ENCODE data around the gene NR2F1-AS1.

Gene NR2F1-AS1

GRCh38 chr5:93587597-93588351, 6.8 kb upstream of the NR2F1-AS1 start:
- Histone ChIP-seq H3K27ac (ENCODE audit: low read depth, low read length, severe bottlenecking) (peak overlapping the region; percentile 47), H3K36me3 (ENCODE audit: control insufficient read depth, insufficient read depth, low read length) (no peaks in the 10 kb centered on the region), H3K4me3 (ENCODE audit: extremely low read depth, insufficient read depth, low read length, poor library complexity, severe bottlenecking) (peak overlapping the region; percentile 11), H3K9me3 (ENCODE audit: control insufficient read depth, low read length) (no peaks in the 10 kb centered on the region), H3K4me1 (ENCODE audit: control insufficient read depth, insufficient read depth, low read length, poor library complexity, severe bottlenecking) (peaks cover 8% of the 10 kb centered on the region)
- 4 to 7% methylated on average over 47 to 58 of the region's 59 CpGs for WGBS, 2 experiments (ENCODE audit: insufficient coverage in 2 of 2)

GRCh38 chr5:93586736-93587596, 5.9 kb upstream of the NR2F1-AS1 start:
- no peaks in the 10 kb centered on the region for H3K36me3 ChIP-seq (ENCODE audit: control insufficient read depth, insufficient read depth, low read length)
- peaks cover 15% of the 10 kb centered on the region for H3K4me1 ChIP-seq (ENCODE audit: control insufficient read depth, insufficient read depth, low read length, poor library complexity, severe bottlenecking)
- H3K27ac ChIP-seq (ENCODE audit: low read depth, low read length, severe bottlenecking), result peak overlapping the region; percentile 47
- 19 to 28% methylated on average over 2 to 3 of the region's 11 CpGs for WGBS, 2 experiments (ENCODE audit: insufficient coverage in 2 of 2)
- no peaks in the 10 kb centered on the region for H3K9me3 ChIP-seq (ENCODE audit: control insufficient read depth, low read length)
- H3K4me3 ChIP-seq (ENCODE audit: extremely low read depth, insufficient read depth, low read length, poor library complexity, severe bottlenecking), result peak overlapping the region; percentile 11

- Histone ChIP-seq H3K27ac (ENCODE audit: low read depth, low read length, severe bottlenecking) (peak overlapping the region; percentile 20), H3K9me3 (ENCODE audit: control insufficient read depth, low read length) (no peaks in the 10 kb centered on the region), H3K4me3 (ENCODE audit: extremely low read depth, insufficient read depth, low read length, poor library complexity, severe bottlenecking) (peak overlapping the region; percentile 25), H3K36me3 (ENCODE audit: control insufficient read depth, insufficient read depth, low read length) (no peaks in the 10 kb centered on the region), H3K4me1 (ENCODE audit: control insufficient read depth, insufficient read depth, low read length, poor library complexity, severe bottlenecking) (peaks cover 18% of the 10 kb centered on the region)
- 0% methylated on average over 1 to 2 of the region's 13 CpGs for WGBS, 2 experiments (ENCODE audit: insufficient coverage in 2 of 2)
These were observed 4.9 kb upstream of the NR2F1-AS1 start for GRCh38 chr5:93585767-93586385.

GRCh38 chr5:93585041-93585766, 4.2 kb upstream of the NR2F1-AS1 start:
- peak overlapping the region; percentile 42 for H3K4me3 ChIP-seq (ENCODE audit: extremely low read depth, insufficient read depth, low read length, poor library complexity, severe bottlenecking)
- H3K36me3 ChIP-seq (ENCODE audit: control insufficient read depth, insufficient read depth, low read length), result no peaks in the 10 kb centered on the region
- no peak overlapping the region for H3K27ac ChIP-seq (ENCODE audit: low read depth, low read length, severe bottlenecking)
- 0 to 1% methylated on average over 45 to 48 of the region's 70 CpGs for WGBS, 2 experiments (ENCODE audit: insufficient coverage in 2 of 2)
- H3K4me1 ChIP-seq (ENCODE audit: control insufficient read depth, insufficient read depth, low read length, poor library complexity, severe bottlenecking), result peaks cover 18% of the 10 kb centered on the region
- no peaks in the 10 kb centered on the region for H3K9me3 ChIP-seq (ENCODE audit: control insufficient read depth, low read length)

- Histone ChIP-seq H3K4me1 (ENCODE audit: control insufficient read depth, insufficient read depth, low read length, poor library complexity, severe bottlenecking) (peaks cover 18% of the 10 kb centered on the region), H3K4me3 (ENCODE audit: extremely low read depth, insufficient read depth, low read length, poor library complexity, severe bottlenecking) (peak overlapping the region; percentile 42), H3K36me3 (ENCODE audit: control insufficient read depth, insufficient read depth, low read length) (no peaks in the 10 kb centered on the region), H3K9me3 (ENCODE audit: control insufficient read depth, low read length) (no peaks in the 10 kb centered on the region), H3K27ac (ENCODE audit: low read depth, low read length, severe bottlenecking) (peak overlapping the region; percentile 45)
- WGBS, 2 experiments (ENCODE audit: insufficient coverage in 2 of 2), result 3% methylated on average over 6 of the region's 48 CpGs; no CpG with 5 or more reads in 1 of the 2 experiments
These were observed 3.6 kb upstream of the NR2F1-AS1 start for GRCh38 chr5:93584596-93585040.

- Histone ChIP-seq H3K4me1 (ENCODE audit: control insufficient read depth, insufficient read depth, low read length, poor library complexity, severe bottlenecking) (peaks cover 18% of the 10 kb centered on the region), H3K4me3 (ENCODE audit: extremely low read depth, insufficient read depth, low read length, poor library complexity, severe bottlenecking) (peak overlapping the region; percentile 47), H3K27ac (ENCODE audit: low read depth, low read length, severe bottlenecking) (peak overlapping the region; percentile 76), H3K9me3 (ENCODE audit: control insufficient read depth, low read length) (no peaks in the 10 kb centered on the region), H3K36me3 (ENCODE audit: control insufficient read depth, insufficient read depth, low read length) (no peaks in the 10 kb centered on the region)
- WGBS, 2 experiments (ENCODE audit: insufficient coverage in 2 of 2), result 0 to 1% methylated on average over 50 to 56 of the region's 110 CpGs
These were observed 3.0 kb upstream of the NR2F1-AS1 start for GRCh38 chr5:93583768-93584595.

- Histone ChIP-seq H3K4me3 (ENCODE audit: extremely low read depth, insufficient read depth, low read length, poor library complexity, severe bottlenecking) (peak overlapping the region; percentile 47), H3K36me3 (ENCODE audit: control insufficient read depth, insufficient read depth, low read length) (no peaks in the 10 kb centered on the region), H3K9me3 (ENCODE audit: control insufficient read depth, low read length) (no peaks in the 10 kb centered on the region), H3K4me1 (ENCODE audit: control insufficient read depth, insufficient read depth, low read length, poor library complexity, severe bottlenecking) (peaks cover 19% of the 10 kb centered on the region), H3K27ac (ENCODE audit: low read depth, low read length, severe bottlenecking) (peak overlapping the region; percentile 76)
- WGBS, 2 experiments (ENCODE audit: insufficient coverage in 2 of 2), result no CpG with 5 or more reads among the region's 4 CpGs
These were observed 2.4 kb upstream of the NR2F1-AS1 start for GRCh38 chr5:93583439-93583767.

- WGBS, 2 experiments (ENCODE audit: insufficient coverage in 2 of 2), result 0% methylated on average over 11 of the region's 21 CpGs
- H3K4me1 ChIP-seq (ENCODE audit: control insufficient read depth, insufficient read depth, low read length, poor library complexity, severe bottlenecking), result peaks cover 23% of the 10 kb centered on the region
- H3K9me3 ChIP-seq (ENCODE audit: control insufficient read depth, low read length), result no peaks in the 10 kb centered on the region
- peak within 1 kb of the TSS; percentile 47 for H3K4me3 ChIP-seq (ENCODE audit: extremely low read depth, insufficient read depth, low read length, poor library complexity, severe bottlenecking)
- H3K27ac ChIP-seq (ENCODE audit: low read depth, low read length, severe bottlenecking), result peak within 1 kb of the TSS; percentile 76
- no peaks in the 10 kb centered on the region for H3K36me3 ChIP-seq (ENCODE audit: control insufficient read depth, insufficient read depth, low read length)
These were observed 1.8 kb upstream of the NR2F1-AS1 start, which contains the start of gene NR2F1 for GRCh38 chr5:93582677-93583438. Gene NR2F1, plus strand, starts transcription at chr5:93583222. Its CDS starts 1,802 bp downstream, at chr5:93585024.

GRCh38 chr5:93582167-93582462, 1.1 kb upstream of the NR2F1-AS1 start:
- Histone ChIP-seq H3K4me3 (ENCODE audit: extremely low read depth, insufficient read depth, low read length, poor library complexity, severe bottlenecking) (peak overlapping the region; percentile 47), H3K4me1 (ENCODE audit: control insufficient read depth, insufficient read depth, low read length, poor library complexity, severe bottlenecking) (peaks cover 23% of the 10 kb centered on the region), H3K9me3 (ENCODE audit: control insufficient read depth, low read length) (no peaks in the 10 kb centered on the region), H3K27ac (ENCODE audit: low read depth, low read length, severe bottlenecking) (peak overlapping the region; percentile 76), H3K36me3 (ENCODE audit: control insufficient read depth, insufficient read depth, low read length) (no peaks in the 10 kb centered on the region)
- WGBS, 2 experiments (ENCODE audit: insufficient coverage in 2 of 2), result no CpG with 5 or more reads among the region's 2 CpGs

Data from mesodermal cell (in vitro differentiated cells).